Gastroesophageal sphincter (tissue), 4 donors: ENCODE measurements around the gene PRAC2. TPM values are rescaled to one million over a fixed set of nuclear protein-coding genes. Genes with fewer than 3 reads are reported as not detected.

ENCODE experiments used
- ATAC-seq: fragments of 150-250 bp; one replicate; pipeline ENCODE4 v1.9.1; 2016; ENCODE audit warnings: mild to moderate bottlenecking, moderate library complexity
- H3K27ac ChIP-seq, 4 donors: fragments of 200-600 bp; sonication (generic) in 3 of 4; 1 replicate in 3 of 4; 2 replicates in 1 of 4; pipeline ENCODE4 v1.5.1; 2016 to 2019
- H3K27me3 ChIP-seq: fragments of 200-600 bp; sonication (generic); one replicate; pipeline ENCODE4 v1.5.1; 2019
- H3K36me3 ChIP-seq, 2 donors: fragments of 200-600 bp; sonication (generic); one replicate each; pipeline ENCODE4 v1.5.1; 2019; ENCODE audit warnings: control low read depth in 1 of 2
- H3K4me1 ChIP-seq, 3 donors: fragments of 200-600 bp; sonication (generic); 1 replicate in 2 of 3; 2 replicates in 1 of 3; pipeline ENCODE4 v1.5.1; 2016 to 2019; ENCODE audit warnings: control low read depth in 2 of 3
- H3K4me3 ChIP-seq, 2 donors: fragments of 200-600 bp; sonication (generic); one replicate each; pipeline ENCODE4 v1.5.1; 2019; ENCODE audit warnings: mild to moderate bottlenecking in 1 of 2, moderate library complexity in 1 of 2
- H3K9me3 ChIP-seq, 3 donors: fragments of 200-600 bp; sonication (generic); one replicate each; pipeline ENCODE4 v1.5.1; 2017 to 2019; ENCODE audit warnings: control low read depth in 2 of 3
- EP300 ChIP-seq: sonication (generic); formaldehyde crosslinking; IDR thresholded peaks from one replicate; pipeline ENCODE4 v1.6.1; 2017; ENCODE audit warnings: antibody characterized with exemption, mild to moderate bottlenecking
- POLR2A ChIP-seq, 2 donors: fragments of 450-650 bp; IDR thresholded peaks; one replicate each; pipeline ENCODE4 v1.6.1; 2017; ENCODE audit warnings: antibody characterized with exemption in 2 of 2, mild to moderate bottlenecking in 2 of 2, moderate library complexity in 1 of 2
- POLR2AphosphoS5 ChIP-seq: sonication (generic); formaldehyde crosslinking; IDR thresholded peaks from one replicate; pipeline ENCODE4 v1.6.1; 2017; ENCODE audit warnings: antibody characterized with exemption
- WGBS, 2 donors: methylation state at CpG; one replicate each; pipeline ENCODE4 v1.1.5; 2018; ENCODE audit warnings: low coverage in 1 of 2; 5-methylcytosine and 5-hydroxymethylcytosine counted together
- total RNA-seq, 4 donors: library from RNA; depleted of rRNA; stranded (reverse); fragments of >200 nt; gene quantifications; one replicate each; pipeline ENCODE4 v1.1.0, GENCODE V29; 2016
- TF ChIP-seq, protein P1 (sequence below), 4 experiments: fragments of 200-600 bp in 2 of 4; fragments of 450-650 bp in 2 of 4; sonication (generic) in 1 of 4; IDR thresholded peaks; one replicate each; pipeline ENCODE4 v1.5.1; 2017 to 2019; ENCODE audit warnings: antibody characterized with exemption in 4 of 4, mild to moderate bottlenecking in 2 of 4, moderate library complexity in 2 of 4

PRAC2 gene
- not detected for total RNA-seq

DNA sequence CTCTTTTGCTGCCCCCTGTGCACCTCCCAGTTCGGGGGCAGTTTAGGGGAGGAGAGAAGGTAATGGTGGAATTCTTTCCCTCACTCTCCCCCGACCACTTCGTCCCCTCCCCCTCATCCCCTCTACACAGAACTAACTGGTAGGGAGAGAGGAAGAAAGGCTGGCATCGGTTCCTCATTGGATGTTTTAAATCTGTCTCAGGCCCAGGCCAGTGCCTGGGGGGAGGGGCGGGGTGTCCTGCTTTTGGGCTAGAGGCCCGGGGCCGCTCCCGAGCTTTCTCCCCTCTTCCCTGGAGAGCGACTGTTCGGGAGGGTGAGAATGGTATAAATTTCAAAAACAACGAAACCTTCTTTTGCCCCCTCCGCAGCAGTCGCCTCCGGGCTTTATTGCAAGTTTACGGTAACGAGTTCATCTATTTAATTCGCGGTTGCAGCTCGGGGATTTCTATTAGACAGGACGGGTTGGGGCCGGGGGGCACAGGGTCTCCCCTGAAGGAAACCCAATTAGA, at the start of gene PRAC2:
PRAC2 (plus strand) TSS at position 271 of the 508 bp plus-strand sequence. CDS start 1,226 bp downstream, outside the sequence.
- Histone ChIP-seq H3K4me1 (peaks cover 0 to 50% (median 26%) of the 10 kb centered on the region in 3 donors), H3K9me3 (no peaks in the 10 kb centered on the region), H3K27me3 (peaks cover 100% of the 10 kb centered on the region), H3K27ac (no peak within 1 kb of the TSS), H3K4me3 (no peak within 1 kb of the TSS), H3K36me3 (no peaks in the 10 kb centered on the region)
- TF ChIP-seq, protein P1, sequence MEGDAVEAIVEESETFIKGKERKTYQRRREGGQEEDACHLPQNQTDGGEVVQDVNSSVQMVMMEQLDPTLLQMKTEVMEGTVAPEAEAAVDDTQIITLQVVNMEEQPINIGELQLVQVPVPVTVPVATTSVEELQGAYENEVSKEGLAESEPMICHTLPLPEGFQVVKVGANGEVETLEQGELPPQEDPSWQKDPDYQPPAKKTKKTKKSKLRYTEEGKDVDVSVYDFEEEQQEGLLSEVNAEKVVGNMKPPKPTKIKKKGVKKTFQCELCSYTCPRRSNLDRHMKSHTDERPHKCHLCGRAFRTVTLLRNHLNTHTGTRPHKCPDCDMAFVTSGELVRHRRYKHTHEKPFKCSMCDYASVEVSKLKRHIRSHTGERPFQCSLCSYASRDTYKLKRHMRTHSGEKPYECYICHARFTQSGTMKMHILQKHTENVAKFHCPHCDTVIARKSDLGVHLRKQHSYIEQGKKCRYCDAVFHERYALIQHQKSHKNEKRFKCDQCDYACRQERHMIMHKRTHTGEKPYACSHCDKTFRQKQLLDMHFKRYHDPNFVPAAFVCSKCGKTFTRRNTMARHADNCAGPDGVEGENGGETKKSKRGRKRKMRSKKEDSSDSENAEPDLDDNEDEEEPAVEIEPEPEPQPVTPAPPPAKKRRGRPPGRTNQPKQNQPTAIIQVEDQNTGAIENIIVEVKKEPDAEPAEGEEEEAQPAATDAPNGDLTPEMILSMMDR (IDR thresholded peaks at IDR 0.05), result no peak
- TF ChIP-seq EP300 (no peak), POLR2AphosphoS5 (no peak), POLR2A (IDR thresholded peaks at IDR 0.05) (no peak)
- 0 to 5% methylated on average over 1 to 4 of the region's 21 CpGs for WGBS, 2 donors
- no peak for ATAC-seq

DNA sequence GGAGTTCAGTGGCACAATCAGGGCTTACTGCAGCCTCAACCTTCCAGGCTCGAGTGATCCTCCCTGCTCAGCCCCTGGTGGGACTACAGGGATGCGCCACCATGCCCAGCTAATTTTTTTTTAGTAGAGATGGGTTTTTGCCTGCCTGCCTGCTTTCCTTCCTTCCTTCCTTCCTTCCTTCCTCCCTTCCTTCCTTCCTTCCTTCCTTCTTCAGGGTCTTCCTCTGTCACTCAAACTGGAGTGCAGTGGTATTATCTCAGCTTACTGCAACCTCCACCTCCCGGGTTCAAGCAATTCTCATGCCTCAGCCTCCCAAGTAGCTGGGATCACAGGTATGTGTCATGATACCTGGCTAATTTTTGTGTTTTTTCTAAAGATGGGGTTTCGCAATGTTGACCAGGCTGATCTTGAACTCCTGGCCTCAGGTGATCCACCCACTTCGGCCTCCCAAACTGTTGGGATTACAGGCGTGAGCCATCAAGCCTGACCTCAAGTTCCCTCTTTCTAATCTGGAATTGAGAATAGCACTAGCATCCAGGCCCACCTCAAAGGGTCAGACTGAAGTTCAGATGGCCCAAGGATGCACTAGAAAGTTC, 45.9 kb upstream of the PRAC2 start:
- Histone ChIP-seq H3K4me3 (no peak overlapping the region), H3K9me3 (no peaks in the 10 kb centered on the region), H3K4me1 (peaks cover 0 to 12% (median 4%) of the 10 kb centered on the region in 3 donors), H3K36me3 (no peaks in the 10 kb centered on the region), H3K27ac (no peak overlapping the region), H3K27me3 (peaks cover 81% of the 10 kb centered on the region)
- WGBS, 2 donors, result 59% methylated on average over 5 of the region's 6 CpGs; no CpG with 5 or more reads in 1 of the 2 donors
- ATAC-seq, result no peak
- no peak for TF ChIP-seq POLR2AphosphoS5
- TF ChIP-seq EP300, result no peak
- TF ChIP-seq POLR2A (IDR thresholded peaks at IDR 0.05), result no peak
- TF ChIP-seq, protein P1 (IDR thresholded peaks at IDR 0.05), result no peak

DNA sequence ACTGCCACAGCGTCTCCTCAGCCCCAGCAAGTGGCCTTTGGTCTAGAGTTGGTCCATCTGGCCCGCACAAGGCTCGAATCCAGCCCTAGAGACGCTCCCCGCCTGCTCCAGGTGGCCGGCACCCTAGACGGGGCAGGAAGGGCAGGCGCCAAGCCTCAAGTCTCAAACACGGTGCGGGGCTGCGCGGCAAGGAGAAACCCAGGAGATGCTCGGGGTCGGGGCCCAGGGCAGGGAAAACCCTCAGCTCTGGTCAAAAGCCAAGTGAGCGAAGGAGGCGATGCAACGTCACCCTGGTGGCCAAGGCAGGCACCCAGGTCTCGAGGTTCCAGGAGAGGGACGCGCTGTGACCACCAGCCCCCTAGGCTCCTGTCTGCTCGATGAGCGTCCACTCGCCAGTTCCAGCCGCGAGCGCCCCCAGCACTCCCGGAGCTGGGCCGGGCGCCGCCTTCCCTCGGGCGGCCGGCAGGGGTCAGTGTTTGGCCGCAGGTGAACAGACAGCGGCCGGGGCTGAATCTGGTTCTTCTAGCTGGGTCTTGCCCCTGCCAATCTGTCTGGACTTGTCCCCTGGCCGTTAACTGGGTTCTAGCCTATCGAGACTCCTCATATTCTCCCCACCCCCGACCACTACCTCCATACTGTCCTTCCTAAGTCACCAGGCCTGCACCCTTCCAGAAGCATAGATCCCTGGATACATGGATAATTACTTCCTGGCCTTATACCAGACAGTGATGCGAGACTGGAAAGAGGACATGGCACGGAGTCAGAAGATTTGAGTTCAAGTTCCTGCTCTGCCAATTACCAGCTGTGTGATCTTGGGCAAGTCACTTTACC, 44.6 kb upstream of the PRAC2 start:
- Histone ChIP-seq H3K9me3 (no peaks in the 10 kb centered on the region), H3K36me3 (no peaks in the 10 kb centered on the region), H3K4me3 (no peak overlapping the region), H3K27me3 (peaks cover 90% of the 10 kb centered on the region), H3K4me1 (peaks cover 0 to 9% (median 4%) of the 10 kb centered on the region in 3 donors), H3K27ac (no peak overlapping the region)
- no peak for TF ChIP-seq POLR2AphosphoS5
- no peak for TF ChIP-seq POLR2A (IDR thresholded peaks at IDR 0.05)
- TF ChIP-seq, protein P1 (IDR thresholded peaks at IDR 0.05), result peak; percentile 73 to 93 (median 86)
- TF ChIP-seq EP300, result no peak
- peak; percentile 62 for ATAC-seq
- 15 to 21% methylated on average over 2 to 4 of the region's 41 CpGs for WGBS, 2 donors

DNA sequence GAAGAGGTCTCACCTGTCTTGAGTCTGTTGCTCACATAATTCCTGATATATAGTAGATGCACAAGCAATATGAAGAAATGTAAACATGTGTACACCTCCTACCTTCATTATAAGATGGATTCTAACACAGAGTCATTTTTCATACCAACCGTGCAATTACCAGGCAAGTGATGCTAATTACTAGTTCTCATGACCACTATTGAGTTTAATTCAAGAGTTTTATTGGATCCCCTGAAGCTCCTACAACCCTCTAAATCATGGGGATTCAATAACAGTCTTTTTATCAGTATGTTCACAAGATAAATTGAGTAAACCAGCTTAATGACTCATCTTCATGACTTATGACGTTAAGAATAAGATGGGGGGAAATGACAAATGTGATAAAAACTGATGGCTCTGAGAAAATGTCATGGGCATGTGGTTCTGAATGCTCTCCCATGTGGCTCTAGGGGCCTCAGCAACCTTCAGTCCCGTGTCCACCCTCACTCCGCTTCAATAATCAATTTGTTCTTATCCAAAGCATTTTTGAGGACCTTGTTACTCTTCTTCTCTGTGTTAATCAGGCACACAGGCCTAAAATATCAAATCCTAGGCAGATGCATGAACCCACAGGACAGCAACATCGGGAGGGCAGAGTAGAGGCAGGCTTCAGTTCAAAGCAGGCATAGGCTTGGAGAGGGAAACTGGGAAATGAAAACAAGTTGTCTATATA, 43.4 kb upstream of the PRAC2 start:
- H3K4me1 ChIP-seq, result peaks cover 0 to 9% (median 4%) of the 10 kb centered on the region in 3 donors
- H3K27ac ChIP-seq, result no peak overlapping the region
- no peaks in the 10 kb centered on the region for H3K36me3 ChIP-seq
- no peak overlapping the region for H3K4me3 ChIP-seq
- 81 to 85% methylated on average over 4 of the region's 5 CpGs for WGBS, 2 donors
- ATAC-seq, result no peak
- peaks cover 86% of the 10 kb centered on the region for H3K27me3 ChIP-seq
- H3K9me3 ChIP-seq, result no peaks in the 10 kb centered on the region
- no peak for TF ChIP-seq POLR2AphosphoS5

DNA sequence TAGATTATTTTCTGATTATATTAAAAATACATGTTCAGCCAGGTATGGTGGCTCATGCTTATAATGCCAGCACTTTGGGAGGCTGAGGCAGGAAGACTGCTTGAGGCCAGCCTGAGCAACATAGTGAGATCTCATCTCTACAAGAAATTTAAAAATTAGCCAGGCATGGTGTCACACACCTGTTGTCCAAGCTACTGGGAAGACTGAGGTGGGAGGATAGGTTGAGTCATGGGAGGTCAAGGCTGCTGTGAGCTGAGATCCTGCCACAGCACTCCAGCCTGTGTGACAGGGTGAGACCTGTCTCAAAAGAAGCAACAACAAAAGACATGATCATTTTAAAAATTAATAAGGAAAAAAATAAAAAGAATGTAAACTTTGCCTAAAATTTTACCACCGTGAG, 41.4 kb upstream of the PRAC2 start:
- H3K9me3 ChIP-seq, result no peaks in the 10 kb centered on the region
- TF ChIP-seq POLR2AphosphoS5 (no peak), POLR2A (IDR thresholded peaks at IDR 0.05) (no peak), EP300 (no peak)
- TF ChIP-seq, protein P1 (IDR thresholded peaks at IDR 0.05), result no peak
- no peak for ATAC-seq
- 87 to 90% methylated on average over 1 of the region's 1 CpG for WGBS, 2 donors
- H3K27me3 ChIP-seq, result peaks cover 79% of the 10 kb centered on the region
- no peak overlapping the region for H3K4me3 ChIP-seq
- H3K36me3 ChIP-seq, result no peaks in the 10 kb centered on the region
- no peak overlapping the region for H3K27ac ChIP-seq
- H3K4me1 ChIP-seq, result peaks cover 0 to 9% (median 4%) of the 10 kb centered on the region in 3 donors
